Keratinocyte (primary cell): ENCODE results near the gene ZNF141.

Source experiments
- EZH2 ChIP-seq: IDR thresholded peaks from one replicate; pipeline ENCODE4 v1.6.1; 2012; ENCODE audit warnings: inconsistent platforms, mild to moderate bottlenecking, low read length, moderate library complexity
- TF ChIP-seq, protein P1 (sequence below), 3 experiments: IDR thresholded peaks in 1 of 3; conservative IDR thresholded peaks in 1 of 3; optimal IDR thresholded peaks in 1 of 3; 2 replicates in 2 of 3; 3 replicates in 1 of 3; pipeline versions ENCODE3 to v1.5.1; 2011; ENCODE audit warnings: low read length in 3 of 3, mild to moderate bottlenecking in 3 of 3, moderate library complexity in 2 of 3, control low read depth in 1 of 3, inconsistent platforms in 1 of 3; ENCODE audit not compliant: insufficient read depth in 2 of 3; ENCODE audit errors: extremely low read depth in 1 of 3

DNA sequence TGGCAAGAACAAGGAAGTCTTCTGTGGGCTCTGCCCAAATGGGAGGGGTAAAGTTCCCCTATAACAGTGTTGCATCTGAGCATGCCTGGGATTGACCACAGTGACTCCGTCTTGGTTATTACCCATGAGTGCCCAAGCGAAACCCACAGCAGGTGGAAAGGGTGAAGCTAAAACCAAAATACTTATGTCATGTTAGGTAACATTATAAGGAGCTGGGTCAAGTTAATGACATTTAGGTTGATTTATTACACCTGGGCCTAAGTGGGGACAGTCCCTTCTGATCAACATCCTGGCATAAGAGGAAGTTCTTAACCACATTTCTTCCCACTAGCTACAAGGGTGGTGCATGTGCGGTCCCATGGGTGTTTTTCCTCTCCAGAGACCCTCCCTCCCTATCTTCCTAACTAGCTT is 31.1 kb upstream of the ZNF141 start:
- TF ChIP-seq EZH2, result no peak
- TF ChIP-seq, protein P1, sequence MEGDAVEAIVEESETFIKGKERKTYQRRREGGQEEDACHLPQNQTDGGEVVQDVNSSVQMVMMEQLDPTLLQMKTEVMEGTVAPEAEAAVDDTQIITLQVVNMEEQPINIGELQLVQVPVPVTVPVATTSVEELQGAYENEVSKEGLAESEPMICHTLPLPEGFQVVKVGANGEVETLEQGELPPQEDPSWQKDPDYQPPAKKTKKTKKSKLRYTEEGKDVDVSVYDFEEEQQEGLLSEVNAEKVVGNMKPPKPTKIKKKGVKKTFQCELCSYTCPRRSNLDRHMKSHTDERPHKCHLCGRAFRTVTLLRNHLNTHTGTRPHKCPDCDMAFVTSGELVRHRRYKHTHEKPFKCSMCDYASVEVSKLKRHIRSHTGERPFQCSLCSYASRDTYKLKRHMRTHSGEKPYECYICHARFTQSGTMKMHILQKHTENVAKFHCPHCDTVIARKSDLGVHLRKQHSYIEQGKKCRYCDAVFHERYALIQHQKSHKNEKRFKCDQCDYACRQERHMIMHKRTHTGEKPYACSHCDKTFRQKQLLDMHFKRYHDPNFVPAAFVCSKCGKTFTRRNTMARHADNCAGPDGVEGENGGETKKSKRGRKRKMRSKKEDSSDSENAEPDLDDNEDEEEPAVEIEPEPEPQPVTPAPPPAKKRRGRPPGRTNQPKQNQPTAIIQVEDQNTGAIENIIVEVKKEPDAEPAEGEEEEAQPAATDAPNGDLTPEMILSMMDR (optimal IDR thresholded peaks at IDR 0.05 in 1 of 3, IDR thresholded peaks at IDR 0.05 in 1 of 3, conservative IDR thresholded peaks at IDR 0.05 in 1 of 3; ENCODE audit: extremely low read depth in 1 of 3, insufficient read depth in 2 of 3, low read length in 3 of 3), result no peak
